OCI-LY1 (cell line): ENCODE results near the gene P2RY13.

Experiments used
- H2AFZ ChIP-seq: fragments of 200-600 bp; sonication (generic), shearing (Covaris generic); 2 replicates; pipeline ENCODE4 v1.6.0; 2014; ENCODE audit warnings: antibody characterized with exemption, mild to moderate bottlenecking, low read length
- H3F3A ChIP-seq: fragments of 200-600 bp; sonication (generic), shearing (Covaris generic); 2 replicates; pipeline ENCODE4 v1.6.0; 2014; ENCODE audit warnings: mild to moderate bottlenecking, antibody characterized with exemption, low read length, moderate library complexity; ENCODE audit not compliant: insufficient read depth
- H3K27ac ChIP-seq: fragments of 200-600 bp; sonication (generic); 2 replicates; pipeline ENCODE4 v1.5.1; 2014; ENCODE audit warnings: low read length, mixed run types, mild to moderate bottlenecking, low read depth; ENCODE audit not compliant: poor library complexity, severe bottlenecking
- H3K27me3 ChIP-seq: fragments of 200-600 bp; sonication (generic); 2 replicates; pipeline ENCODE4 v1.6.0; 2014; ENCODE audit warnings: antibody characterized with exemption, mild to moderate bottlenecking, low read length, moderate library complexity; ENCODE audit not compliant: insufficient read depth
- H3K36me3 ChIP-seq: fragments of 200-600 bp; sonication (generic); 2 replicates; pipeline ENCODE4 v1.6.1; 2014; ENCODE audit warnings: mild to moderate bottlenecking, antibody characterized with exemption, low read length, moderate library complexity, mixed read lengths; ENCODE audit not compliant: insufficient read depth
- H3K4me1 ChIP-seq: fragments of 200-600 bp; sonication (generic); 2 replicates; pipeline ENCODE4 v1.5.1; 2014; ENCODE audit warnings: mild to moderate bottlenecking, low read length, moderate library complexity; ENCODE audit not compliant: insufficient read depth, severe bottlenecking
- H3K4me2 ChIP-seq: fragments of 200-600 bp; sonication (generic), shearing (Covaris generic); 2 replicates; pipeline ENCODE4 v1.6.1; 2014; ENCODE audit warnings: low read length
- H3K4me3 ChIP-seq: fragments of 200-600 bp; sonication (generic); 2 replicates; pipeline ENCODE4 v1.5.1; 2014; ENCODE audit warnings: low read length, low read depth, mild to moderate bottlenecking, mixed read lengths; ENCODE audit not compliant: poor library complexity, severe bottlenecking
- H3K79me2 ChIP-seq: fragments of 200-600 bp; shearing (Covaris generic); 2 replicates; pipeline ENCODE4 v1.6.1; 2016; ENCODE audit warnings: mixed run types, low read length, mixed read lengths; ENCODE audit not compliant: insufficient read depth
- H3K9ac ChIP-seq: fragments of 200-600 bp; sonication (generic), shearing (Covaris generic); 2 replicates; pipeline ENCODE4 v1.6.1; 2014; ENCODE audit warnings: mild to moderate bottlenecking, low read length, mixed read lengths
- H3K9me2 ChIP-seq: fragments of 200-600 bp; sonication (generic), shearing (Covaris generic); 2 replicates; pipeline ENCODE4 v1.6.1; 2014; ENCODE audit warnings: low read depth, mild to moderate bottlenecking, low read length, mixed read lengths
- H3K9me3 ChIP-seq: fragments of 200-600 bp; shearing (Covaris generic); 2 replicates; pipeline ENCODE4 v1.6.1; 2014; ENCODE audit warnings: low read length, mixed read lengths
- H4K20me1 ChIP-seq: fragments of 200-600 bp; sonication (generic), shearing (Covaris generic); 2 replicates; pipeline ENCODE4 v1.6.0; 2016; ENCODE audit warnings: mild to moderate bottlenecking, low read length; ENCODE audit not compliant: insufficient read depth
- EZH2 ChIP-seq: fragments of 200-600 bp; sonication (generic), shearing (Covaris generic); IDR thresholded peaks from 2 replicates; pipeline ENCODE4 v1.8.0; 2017; ENCODE audit warnings: borderline replicate concordance, mixed run types, mild to moderate bottlenecking, antibody characterized with exemption, low read length, moderate library complexity, mixed read lengths
- TF ChIP-seq, protein P1 (sequence below): fragments of 200-600 bp; sonication (generic), shearing (Covaris generic); IDR thresholded peaks from 2 replicates; pipeline ENCODE4 v1.5.1; 2017; ENCODE audit warnings: mild to moderate bottlenecking, antibody characterized with exemption, low read length, moderate library complexity, mixed read lengths

The P2RY13 gene

DNA sequence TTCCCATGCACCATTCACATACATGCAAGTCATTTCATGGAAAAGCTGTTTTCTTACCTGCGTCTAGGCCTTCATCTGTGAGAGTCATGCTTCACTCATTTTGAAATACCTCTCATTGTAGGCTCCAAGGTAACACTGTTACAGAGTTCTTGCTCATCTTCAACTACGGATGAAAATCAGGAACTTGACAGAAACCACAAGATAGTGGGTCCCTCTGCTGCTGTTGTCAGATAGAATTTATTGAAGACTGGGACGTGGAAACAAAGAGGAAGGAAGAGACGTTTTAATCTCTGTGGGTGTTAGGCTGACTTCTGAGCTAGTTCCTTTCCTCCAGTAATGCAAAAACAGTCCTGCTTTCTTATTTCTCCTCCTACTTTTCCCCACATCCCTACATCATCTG lies 51.1 kb downstream of the P2RY13 start, which contains the start of gene P2RY14:
P2RY14 (minus strand) TSS at position 313 of the 400 bp plus-strand sequence. CDS start 64,226 bp downstream, outside the sequence.
- H3K4me1 ChIP-seq, result peaks cover 58% of the 10 kb centered on the region
- H3K79me2 ChIP-seq, result no peaks in the 10 kb centered on the region
- no peaks in the 10 kb centered on the region for H4K20me1 ChIP-seq
- no peaks in the 10 kb centered on the region for H3K9me3 ChIP-seq
- H3K4me2 ChIP-seq, result peak within 1 kb of the TSS; percentile 33; the same call in 1 of the 2 replicates
- H3K4me3 ChIP-seq, result no peak within 1 kb of the TSS
- peak within 1 kb of the TSS; percentile 8; the same call in 1 of the 2 replicates for H3K9ac ChIP-seq
- no peaks in the 10 kb centered on the region for H3K36me3 ChIP-seq
- H3K27ac ChIP-seq, result peak within 1 kb of the TSS; percentile 66
- no peak within 1 kb of the TSS for H2AFZ ChIP-seq
- no peaks in the 10 kb centered on the region for H3K9me2 ChIP-seq
- no peaks in the 10 kb centered on the region for H3K27me3 ChIP-seq
- TF ChIP-seq, protein P1, sequence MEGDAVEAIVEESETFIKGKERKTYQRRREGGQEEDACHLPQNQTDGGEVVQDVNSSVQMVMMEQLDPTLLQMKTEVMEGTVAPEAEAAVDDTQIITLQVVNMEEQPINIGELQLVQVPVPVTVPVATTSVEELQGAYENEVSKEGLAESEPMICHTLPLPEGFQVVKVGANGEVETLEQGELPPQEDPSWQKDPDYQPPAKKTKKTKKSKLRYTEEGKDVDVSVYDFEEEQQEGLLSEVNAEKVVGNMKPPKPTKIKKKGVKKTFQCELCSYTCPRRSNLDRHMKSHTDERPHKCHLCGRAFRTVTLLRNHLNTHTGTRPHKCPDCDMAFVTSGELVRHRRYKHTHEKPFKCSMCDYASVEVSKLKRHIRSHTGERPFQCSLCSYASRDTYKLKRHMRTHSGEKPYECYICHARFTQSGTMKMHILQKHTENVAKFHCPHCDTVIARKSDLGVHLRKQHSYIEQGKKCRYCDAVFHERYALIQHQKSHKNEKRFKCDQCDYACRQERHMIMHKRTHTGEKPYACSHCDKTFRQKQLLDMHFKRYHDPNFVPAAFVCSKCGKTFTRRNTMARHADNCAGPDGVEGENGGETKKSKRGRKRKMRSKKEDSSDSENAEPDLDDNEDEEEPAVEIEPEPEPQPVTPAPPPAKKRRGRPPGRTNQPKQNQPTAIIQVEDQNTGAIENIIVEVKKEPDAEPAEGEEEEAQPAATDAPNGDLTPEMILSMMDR, result peak; percentile 16; the same call in 1 of the 2 replicates
- TF ChIP-seq EZH2, result no peak
- H3F3A ChIP-seq, result no peaks in the 10 kb centered on the region

DNA sequence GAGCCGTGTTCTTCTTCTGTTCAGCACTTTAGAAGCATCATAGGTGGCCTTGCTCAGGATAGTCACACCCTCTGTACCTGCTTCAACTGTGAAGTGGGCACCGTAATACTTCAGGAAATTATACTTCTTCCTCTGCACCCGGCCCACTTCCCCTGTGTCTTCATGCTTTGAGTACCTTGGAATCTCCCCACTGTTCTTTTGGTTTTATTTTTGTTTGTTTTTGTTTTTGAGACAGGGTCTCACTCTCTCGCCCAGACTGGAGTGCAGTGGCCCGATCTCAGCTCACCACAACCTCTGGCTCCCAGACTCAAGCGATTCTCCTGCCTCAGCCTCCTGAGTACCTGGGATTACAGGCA lies 52.7 kb downstream of the P2RY13 start:
- no peak overlapping the region for H3K4me3 ChIP-seq
- H3K36me3 ChIP-seq, result no peaks in the 10 kb centered on the region
- no peak for TF ChIP-seq EZH2
- TF ChIP-seq, protein P1, result no peak
- H3K9me2 ChIP-seq, result no peaks in the 10 kb centered on the region
- H3K27ac ChIP-seq, result peak overlapping the region; percentile 63
- H3F3A ChIP-seq, result no peaks in the 10 kb centered on the region
- no peaks in the 10 kb centered on the region for H3K9me3 ChIP-seq
- H3K9ac ChIP-seq, result no peak overlapping the region
- H4K20me1 ChIP-seq, result no peaks in the 10 kb centered on the region
- no peak overlapping the region for H2AFZ ChIP-seq
- H3K4me2 ChIP-seq, result peak overlapping the region; percentile 2; the same call in 1 of the 2 replicates
- H3K27me3 ChIP-seq, result no peaks in the 10 kb centered on the region
- no peaks in the 10 kb centered on the region for H3K79me2 ChIP-seq
- peaks cover 58% of the 10 kb centered on the region for H3K4me1 ChIP-seq
